HG03039 (cell line): ENCODE results near the gene ARHGEF16.

ENCODE experiments used
- ATAC-seq: cut with Tn5 transposase; IDR thresholded peaks from one replicate; pipeline ENCODE4 v1.9.1; 2021; ENCODE audit warnings: mild to moderate bottlenecking, moderate library complexity; ENCODE audit not compliant: unreplicated experiment

The ARHGEF16 gene

DNA sequence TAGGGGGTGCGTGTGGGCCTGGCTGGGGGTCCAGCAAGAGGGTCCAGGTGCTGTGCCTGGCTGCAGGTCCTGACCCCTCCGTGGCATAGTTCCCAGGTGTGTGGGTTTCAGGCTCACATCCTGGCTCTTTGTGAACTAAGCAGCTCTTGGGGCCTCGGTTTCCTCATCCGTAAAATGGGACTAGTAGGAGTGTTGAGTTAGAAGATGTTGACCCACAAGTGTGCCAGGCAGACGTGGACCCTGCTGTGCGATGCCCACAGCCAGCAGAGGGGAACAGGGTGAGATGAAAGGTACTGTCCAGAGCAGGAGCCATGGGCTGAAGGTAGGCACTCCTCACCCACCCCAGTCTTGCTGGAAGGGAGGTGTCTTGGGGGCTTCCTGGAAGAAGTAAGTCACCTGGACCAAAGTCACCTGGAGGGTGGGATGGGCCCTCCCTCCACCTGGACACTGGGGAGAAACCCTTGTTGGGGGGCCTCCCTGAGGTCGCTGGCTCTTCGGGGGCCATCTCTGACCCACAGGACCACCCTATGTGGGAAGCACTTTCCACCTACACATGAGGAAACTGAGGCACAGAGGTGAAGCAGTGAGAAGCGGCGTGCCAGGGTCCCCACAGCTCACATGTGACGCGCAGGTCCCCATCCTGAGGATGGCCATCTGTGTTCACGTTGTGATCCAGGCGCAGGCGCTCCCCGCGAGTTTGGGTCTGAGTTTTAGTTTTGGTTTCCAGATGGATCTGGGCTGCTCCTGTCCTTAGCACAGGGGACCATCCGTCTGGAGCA is 1.4 kb downstream of the ARHGEF16 start:
- no peak for ATAC-seq

DNA sequence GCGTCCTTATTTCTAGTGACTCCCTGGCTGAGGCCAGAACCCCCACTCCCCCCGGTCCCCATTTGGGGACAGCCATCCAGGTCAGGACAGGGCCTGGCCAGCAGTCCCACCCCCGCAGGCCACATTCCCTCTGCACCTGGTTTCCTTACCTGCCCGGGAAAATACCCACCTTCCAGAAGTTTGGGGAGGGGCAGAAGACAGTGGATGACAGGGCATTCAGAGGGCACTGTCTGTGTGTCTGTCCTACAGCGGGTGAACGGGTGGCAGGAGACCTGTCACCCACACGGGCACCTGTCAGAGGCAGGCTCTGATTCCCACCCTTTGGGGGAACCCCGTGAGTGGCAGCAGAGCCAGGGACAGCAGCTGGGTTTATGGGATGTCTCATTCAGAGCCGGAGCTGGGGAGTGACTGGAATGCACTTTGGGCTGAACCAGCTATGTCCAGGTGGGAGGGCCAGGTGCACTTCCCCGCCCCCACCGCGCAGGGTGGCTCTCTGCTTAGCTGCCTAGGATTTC is 2.0 kb downstream of the ARHGEF16 start:
- no peak for ATAC-seq

DNA sequence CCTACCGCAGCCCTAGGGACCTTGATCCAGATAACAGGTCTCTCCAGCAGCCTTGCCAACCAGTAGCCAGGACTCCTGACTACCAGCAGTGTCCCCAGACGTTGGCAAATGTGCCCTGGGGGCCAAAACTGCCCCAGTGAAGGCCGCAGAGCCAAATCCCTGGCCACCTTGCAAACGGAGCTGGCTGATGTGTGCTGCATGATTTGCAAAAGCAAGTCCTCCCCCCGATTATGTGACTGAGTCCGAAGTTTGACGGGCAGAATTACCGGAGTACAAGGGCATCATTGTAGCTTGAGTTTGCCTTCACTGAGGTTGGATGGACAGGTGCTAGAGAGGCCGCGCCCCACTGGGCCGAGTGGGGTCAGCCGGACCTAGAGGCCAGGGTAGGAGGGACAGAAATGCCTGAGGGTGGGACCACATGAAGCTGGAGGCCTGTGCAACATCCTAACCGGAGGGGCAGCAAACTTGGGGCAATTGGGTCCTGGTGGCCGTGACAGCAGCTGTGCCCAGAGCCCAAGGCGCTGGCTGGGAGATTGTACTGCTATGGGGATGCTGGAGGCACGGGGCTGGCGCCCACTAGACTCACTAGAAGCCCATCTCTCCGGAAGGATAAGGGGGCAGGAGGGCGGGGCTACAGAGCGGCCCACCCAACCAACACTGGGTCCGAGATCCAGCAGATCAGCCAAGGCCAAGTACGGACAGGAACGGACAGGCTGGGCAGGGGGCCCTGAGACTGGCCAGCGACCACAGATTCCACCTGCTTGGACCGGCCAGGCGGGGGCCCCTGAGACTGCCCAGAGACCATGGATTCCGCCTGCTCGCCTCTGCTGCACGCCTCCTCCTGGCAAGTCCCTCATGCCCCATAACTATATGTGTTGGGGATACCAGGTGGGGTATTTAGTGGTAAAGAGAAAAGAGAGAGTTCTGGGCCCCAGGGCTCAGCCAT is 2.8 kb downstream of the ARHGEF16 start:
- no peak for ATAC-seq

DNA sequence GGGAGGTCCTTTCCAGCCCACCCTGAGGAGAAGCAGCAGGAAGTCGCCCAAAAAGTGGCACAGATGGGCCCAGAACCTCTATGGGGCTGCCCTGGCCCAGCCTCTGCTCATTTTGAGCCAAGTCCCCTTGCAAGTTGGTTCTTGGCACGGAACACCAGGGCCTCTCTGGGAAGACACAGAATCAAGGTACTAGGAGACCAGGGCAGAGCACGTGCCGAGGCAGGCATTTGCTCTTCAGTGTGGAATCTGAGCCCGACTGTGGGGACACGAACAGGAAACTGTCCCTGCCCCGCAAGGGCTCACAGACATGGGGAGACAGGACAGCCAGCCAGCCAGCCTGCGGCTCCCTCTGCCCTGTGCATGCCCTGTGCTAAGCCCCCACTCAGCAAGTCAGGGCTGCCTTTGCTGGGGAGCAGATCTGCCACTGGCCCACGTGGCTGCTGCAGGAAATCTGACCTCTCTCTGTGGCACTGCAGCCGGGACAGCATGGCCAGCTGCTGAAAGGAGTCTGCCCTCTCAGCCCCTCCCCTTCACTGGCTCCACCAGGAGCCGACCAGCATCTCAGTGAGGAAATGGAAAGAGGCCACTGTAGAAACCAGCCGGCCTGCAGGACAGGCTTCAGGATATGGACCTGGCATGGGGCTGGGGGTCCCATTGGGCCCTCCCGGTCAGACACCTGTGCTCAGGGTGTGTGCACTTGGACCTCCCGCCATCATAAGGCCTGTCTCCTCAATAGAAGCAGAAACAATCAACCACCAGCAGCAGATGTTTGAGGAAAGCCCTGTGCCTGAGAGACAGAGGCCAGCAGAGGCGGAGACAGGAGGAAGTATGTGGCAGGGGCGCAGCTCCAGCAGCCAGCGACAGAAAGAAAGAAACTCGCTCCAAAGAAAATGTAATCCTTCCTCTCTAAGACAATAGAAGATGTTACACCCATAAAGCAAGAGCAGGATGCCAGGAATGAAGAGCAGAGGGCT is 3.7 kb downstream of the ARHGEF16 start:
- ATAC-seq = no peak

DNA sequence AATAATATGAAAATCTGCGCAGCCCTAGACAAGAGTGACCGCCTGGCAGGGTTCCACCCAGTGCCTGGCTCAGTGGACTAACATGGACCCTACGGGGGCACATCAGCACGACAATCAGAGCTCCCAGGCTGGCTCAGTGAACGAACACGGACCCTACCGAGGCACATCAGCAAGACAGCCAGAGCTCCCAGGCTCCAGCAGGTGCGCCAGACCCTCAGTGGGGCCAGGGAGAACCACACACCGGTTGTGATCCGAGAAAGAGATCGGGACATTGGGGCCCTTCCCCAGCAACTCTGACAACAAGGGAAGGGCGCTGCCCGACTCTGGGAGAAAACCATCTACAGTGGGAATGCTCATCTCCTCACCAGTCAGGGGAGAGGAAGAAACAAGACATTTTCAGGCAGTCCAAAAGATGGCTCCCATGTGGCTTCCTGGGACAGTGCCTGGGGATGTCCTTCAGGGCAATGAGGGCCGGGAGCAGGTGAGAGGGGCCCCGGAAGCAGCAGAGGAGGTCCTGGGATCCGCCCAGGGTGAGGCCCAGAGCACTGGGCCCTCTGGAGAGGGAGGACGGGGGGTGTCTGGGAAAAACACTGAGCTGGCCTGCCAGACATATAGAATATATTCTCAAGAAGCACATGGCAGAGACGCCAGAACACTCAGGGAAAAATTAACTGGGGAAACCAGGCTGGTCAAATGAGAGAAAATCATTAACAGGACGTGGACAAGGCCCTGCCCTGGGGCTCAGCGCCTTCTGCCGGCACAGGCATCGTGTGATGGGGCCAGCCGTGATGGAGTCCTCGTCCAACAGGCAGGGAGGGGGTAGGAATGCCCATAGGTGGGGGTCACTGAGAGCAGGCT is 4.8 kb downstream of the ARHGEF16 start:
- no peak for ATAC-seq

DNA sequence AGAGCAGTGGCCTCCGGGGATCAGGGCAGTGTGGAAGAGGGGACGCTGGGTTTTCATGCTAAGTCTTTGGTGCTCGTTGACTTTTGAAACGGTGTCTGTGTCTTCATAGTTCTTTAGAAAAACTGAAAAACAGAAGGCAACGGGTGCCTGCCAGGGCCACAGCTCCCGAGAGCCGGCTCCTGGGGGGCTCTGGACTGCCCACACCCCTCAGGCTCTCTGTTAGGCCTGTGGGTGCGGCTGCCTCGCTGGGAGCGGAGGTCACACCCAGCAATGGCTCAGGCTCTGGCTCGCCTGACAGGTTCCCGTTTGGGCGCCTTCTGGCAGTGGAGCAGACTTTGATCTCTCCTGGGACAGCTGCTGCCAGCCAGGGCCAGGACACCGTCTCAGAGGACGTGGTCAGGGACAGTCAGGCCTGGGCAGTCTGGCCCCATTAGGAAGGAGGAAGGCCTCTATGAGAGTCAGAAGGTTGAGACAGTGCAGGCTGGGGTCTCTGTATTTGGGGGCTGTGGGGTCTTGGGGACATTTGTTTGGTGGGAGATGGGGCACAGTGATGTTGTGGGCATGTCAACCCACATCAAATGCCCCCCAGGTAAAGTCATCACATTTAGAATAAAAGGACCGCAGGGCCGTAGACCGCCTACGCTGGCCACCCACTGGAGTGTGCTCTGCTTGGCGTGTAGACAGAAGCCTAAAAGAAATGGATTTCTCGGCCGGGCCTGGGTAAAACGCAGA is 5.6 kb downstream of the ARHGEF16 start:
- no peak for ATAC-seq

DNA sequence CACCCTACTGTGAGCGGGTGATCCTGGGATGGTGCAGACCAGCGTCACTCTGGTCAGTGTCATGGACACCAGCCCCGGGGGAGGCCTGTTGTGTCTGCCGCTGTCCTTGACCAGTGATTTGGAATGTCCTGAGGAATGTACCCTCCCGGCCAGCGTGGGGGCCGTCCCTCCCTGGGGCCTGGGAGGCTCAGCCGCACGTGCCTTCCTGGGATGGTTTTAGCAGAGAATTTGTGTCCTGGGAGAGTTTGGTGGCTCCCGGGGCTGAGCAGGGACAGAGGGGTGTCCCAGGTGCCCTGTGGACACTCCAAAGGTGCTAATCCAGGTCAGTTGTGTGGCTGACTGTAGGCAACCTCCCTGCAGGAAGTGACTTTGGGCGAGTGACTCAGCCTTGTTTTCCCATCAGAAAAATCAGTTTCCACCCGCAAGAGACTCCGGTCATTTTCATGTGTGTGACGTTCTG is 6.2 kb downstream of the ARHGEF16 start:
- no peak for ATAC-seq

DNA sequence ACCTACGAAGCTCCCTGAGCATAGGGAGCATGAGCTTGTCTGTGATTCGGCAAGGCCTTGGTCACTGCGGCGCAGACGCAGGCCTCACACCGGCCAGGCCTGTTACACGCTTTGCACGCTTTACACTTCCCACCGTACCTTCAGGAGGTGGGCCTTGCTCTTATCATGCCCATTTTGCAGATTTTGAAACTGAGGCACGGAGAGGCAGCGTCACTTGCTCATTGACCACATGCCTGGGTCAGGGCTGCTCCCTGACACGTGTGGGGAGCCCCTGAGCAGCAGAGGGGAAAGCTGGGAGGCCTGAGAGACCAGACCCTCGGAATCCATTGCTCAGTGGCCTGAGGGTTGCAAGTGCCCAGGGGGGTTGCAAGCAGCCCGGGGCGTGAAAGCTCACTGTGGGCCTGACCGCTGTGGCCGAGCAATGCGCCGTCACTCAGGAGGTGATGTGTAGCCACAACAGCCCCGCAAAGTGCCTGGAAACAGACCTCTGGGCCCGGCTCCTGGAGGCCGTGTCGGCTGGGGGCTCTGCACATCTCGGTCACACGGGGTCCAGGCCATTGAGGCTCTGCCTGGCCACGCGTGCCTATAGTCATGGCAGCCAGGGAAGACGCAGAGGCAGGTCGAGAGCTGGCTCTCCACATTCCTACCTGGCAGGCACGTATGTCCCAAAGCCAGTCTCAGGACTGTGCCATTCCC is 6.9 kb downstream of the ARHGEF16 start:
- no peak for ATAC-seq

DNA sequence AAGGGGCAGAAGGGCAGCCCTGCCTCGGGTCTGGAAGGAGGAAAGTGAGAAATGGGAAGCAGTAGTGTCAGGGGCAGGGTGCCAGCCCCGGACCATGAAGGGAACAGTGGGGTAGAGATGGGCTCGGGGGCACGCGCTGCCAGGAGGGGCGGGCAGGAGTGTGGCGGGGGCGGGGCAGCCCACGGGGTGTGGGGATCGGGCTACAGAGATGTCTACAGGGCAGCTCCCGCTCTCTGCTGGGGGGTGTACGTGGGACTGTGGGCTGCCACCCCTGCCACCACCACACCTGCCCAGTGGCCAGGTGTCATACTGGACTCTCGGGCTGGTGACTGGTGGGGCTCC is 7.4 kb downstream of the ARHGEF16 start:
- ATAC-seq = no peak

DNA sequence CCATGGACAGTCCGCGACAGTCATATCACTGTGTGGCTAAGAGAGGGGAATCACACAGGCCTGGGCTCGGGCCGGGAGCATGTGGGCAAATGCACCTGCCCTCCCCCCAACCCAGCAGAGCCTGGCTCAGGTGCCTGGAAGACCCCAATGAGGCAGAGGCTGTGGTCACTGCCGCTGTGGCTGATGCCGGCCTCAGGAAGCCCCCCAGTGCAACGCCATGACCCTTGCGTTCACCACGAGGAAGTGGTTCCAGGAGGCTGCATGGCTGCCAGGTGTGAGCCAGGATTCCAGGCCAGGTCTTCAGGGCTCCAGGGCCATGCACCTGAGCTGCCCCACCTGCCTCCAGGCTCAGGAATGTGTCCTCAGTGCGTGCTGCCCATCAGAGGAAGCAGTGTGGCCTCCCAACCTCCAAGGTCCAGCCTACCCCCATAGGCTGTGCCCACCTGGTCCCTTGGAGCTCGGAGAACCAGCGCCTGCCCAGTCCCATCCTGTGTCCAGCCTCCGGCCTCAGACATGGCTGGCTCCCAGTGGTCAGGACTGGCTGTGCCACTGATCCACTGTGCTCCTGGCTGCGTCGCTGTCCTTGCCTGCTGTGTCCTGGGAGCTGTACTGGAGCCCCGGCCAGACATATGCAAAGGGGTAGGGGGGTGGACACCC is 8.0 kb downstream of the ARHGEF16 start:
- no peak for ATAC-seq

DNA sequence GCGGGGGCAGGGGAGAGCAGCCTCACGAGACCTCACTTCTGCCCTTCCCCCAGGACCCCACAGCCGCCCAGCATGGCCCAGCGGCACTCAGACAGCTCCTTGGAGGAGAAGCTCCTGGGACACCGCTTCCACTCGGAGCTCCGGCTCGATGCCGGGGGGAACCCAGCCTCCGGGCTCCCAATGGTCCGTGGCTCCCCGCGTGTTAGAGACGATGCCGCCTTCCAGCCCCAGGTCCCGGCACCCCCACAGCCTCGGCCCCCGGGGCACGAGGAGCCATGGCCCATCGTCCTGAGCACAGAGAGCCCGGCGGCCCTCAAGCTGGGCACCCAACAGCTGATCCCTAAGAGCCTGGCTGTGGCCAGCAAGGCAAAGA is 8.5 kb downstream of the ARHGEF16 start:
- no peak for ATAC-seq

DNA sequence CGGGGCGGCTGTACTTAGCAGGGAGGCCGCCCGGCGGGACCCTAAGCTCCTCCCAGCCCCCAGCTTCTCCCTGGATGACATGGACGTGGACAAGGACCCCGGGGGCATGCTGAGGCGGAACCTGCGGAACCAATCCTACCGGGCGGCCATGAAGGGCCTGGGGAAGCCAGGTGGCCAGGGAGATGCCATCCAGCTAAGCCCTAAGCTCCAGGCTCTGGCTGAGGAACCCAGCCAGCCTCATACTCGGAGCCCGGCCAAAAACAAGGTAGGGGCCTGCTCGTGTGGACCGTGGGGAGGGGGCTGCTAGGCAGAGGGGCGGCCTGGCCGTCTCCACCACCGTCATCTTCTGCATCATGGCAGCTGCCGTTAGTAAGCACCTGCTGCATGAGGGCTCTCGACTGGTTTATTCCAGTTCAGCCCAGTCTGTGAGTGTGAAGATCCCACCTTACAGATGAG is 9.0 kb downstream of the ARHGEF16 start:
- ATAC-seq = no peak

DNA sequence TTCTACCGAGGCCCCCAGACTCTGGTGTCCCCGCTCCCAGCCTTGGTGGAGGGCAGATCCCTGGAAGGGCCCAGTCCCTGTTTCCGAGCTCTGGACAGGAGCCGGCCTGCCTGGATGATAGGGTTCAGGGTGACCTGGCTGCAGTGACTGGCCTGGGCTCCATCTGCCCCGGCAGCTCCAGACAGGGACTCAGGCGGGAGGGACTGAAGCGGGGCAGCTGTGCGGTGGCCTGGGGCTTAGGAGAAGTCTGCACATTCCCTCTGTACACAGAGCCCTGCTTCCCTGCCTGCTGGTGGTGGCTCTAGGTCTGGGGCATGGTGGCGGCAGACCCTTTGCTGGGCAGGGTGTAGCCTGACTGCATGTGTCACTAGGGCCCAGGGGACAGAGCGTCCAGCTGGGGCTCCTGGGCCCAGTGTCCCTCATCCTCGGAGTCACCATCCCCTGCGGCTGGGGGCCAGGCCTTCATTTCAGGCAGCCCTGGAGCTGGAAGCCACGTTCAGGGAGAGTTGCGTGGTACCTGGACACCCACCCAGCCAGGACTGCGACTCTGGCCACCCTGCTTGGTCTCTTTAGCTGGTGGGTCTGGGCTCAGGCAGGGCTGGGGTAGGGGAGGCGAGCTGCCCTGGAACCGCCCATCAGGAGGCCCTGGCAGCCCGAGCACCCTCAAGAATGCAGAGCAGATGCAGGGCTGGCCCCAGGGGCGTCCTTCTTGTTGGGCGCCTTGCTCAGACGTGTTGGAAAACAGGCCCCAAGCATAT is 9.6 kb downstream of the ARHGEF16 start:
- no peak for ATAC-seq

DNA sequence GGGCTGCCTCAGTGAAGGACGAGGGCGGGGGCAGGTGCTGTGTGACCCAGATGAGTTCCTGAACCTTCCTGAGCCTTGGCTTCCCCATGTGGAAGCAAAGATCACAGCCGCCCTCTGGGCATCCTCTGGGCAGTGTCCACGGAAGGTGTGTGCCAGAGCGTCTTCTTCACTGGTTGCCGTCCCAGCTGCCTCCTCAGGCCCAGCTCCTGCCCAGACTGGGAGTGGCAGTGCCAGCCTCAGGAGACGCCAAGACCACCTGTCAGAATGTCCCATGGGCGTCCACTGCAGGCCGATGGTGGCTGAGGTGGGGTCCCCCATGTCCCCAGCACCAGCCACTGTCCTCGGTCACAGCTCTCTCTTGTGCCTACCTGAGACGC is 10.2 kb downstream of the ARHGEF16 start:
- no peak for ATAC-seq

DNA sequence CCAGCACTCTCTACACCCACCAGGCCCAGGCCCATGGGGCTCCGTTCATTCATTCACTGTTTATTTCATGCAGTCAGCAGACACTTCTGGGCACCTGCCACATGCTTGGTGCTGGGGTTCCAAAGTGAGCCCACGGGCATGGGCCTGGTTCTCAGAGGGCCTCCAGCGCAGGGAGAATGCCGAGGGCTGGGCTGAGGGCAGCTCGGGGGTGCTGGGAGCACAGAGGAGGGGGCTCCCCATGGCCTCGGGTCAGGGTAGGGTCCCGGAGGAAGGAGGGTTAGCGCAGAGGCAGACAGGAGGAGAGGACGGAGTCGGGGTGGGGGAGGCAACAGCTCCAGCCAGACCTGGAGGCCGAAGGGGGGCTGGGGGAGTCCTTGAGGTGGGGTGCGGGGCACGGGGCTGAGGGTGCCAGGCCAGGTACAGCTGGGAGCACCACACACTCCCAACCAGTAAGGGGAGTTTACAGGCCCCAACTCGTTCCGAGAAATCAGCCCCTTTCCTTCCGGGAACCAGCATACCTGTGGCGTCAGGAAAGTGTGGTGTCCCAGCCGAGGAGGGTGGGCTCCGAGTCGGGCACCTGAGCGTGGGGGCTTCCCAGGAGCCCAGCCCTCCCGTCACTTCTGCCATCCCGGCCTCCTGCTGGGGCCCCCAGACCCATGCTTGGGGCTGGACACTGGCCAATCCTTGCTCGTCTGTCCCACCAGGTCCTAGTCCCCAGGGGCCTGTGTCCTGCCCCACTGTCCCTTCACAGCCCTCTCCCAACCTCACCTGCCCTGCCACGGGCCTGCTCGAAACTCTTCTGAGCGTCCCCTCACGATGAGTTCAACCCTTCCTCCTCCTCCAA is 10.8 kb downstream of the ARHGEF16 start:
- ATAC-seq = no peak

DNA sequence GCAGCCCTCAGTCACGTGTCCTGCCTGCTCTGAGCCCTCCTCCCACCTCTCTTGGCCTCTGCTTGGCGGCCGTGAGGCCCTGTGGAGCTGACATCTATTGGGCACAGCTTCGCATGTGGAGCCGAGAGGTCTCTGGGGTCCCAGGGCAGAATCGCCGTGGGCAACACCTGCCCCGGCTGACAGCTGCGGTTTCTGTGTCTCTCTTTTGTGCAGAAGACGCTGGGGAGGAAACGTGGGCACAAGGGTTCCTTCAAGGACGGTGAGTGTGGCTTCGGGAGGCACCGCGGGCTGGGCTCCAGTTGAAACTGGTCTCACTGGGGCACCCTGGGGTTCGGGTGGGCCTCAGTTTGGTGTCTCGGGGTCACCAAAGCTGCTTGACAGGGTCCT is 11.5 kb downstream of the ARHGEF16 start:
- ATAC-seq = no peak
